Smooth muscle cell (in vitro differentiated cells): ENCODE results near the gene ARHGAP44. TPM values are rescaled to one million over a fixed set of nuclear protein-coding genes. Genes with fewer than 3 reads are reported as not detected.

Experiments
- DNase-seq: peaks from one replicate; lab custom pipeline; 2025; ENCODE audit not compliant: unreplicated experiment; lab: John Stamatoyannopoulos, UW
- H2AFZ ChIP-seq: fragments of 200-600 bp; sonication (generic); 2 replicates; pipeline ENCODE4 v1.6.0; 2016; ENCODE audit warnings: antibody characterized with exemption, low read depth, mild to moderate bottlenecking
- H3F3A ChIP-seq: fragments of 200-600 bp; sonication (generic); 2 replicates; pipeline ENCODE4 v1.6.0; 2017; ENCODE audit warnings: antibody characterized with exemption, low read depth
- H3K27ac ChIP-seq: fragments of 200-600 bp; sonication (generic); 2 replicates; pipeline ENCODE4 v1.5.1; 2016; ENCODE audit warnings: low read depth, mild to moderate bottlenecking
- H3K27me3 ChIP-seq: fragments of 200-600 bp; sonication (generic); 2 replicates; pipeline ENCODE4 v1.6.1; 2016; ENCODE audit warnings: low read depth, mild to moderate bottlenecking
- H3K36me3 ChIP-seq: fragments of 200-600 bp; sonication (generic); 2 replicates; pipeline ENCODE4 v1.5.1; 2016; ENCODE audit warnings: low read depth
- H3K4me1 ChIP-seq: fragments of 200-600 bp; sonication (generic); 2 replicates; pipeline ENCODE4 v1.5.1; 2016; ENCODE audit warnings: low read depth
- H3K4me2 ChIP-seq: fragments of 200-600 bp; sonication (generic); 2 replicates; pipeline ENCODE4 v1.6.0; 2016; ENCODE audit warnings: mild to moderate bottlenecking
- H3K4me3 ChIP-seq: fragments of 200-600 bp; sonication (generic); 2 replicates; pipeline ENCODE4 v1.5.1; 2016; ENCODE audit warnings: mild to moderate bottlenecking
- H3K79me2 ChIP-seq: fragments of 200-600 bp; sonication (generic); 2 replicates; pipeline ENCODE4 v1.6.0; 2016; ENCODE audit warnings: low read depth, mild to moderate bottlenecking
- H3K9ac ChIP-seq: fragments of 200-600 bp; sonication (generic); 2 replicates; pipeline ENCODE4 v1.6.0; 2016; ENCODE audit warnings: low read depth
- H3K9me3 ChIP-seq: fragments of 200-600 bp; sonication (generic); replicated peaks from 2 replicates; pipeline ENCODE4 v1.5.1; 2016; ENCODE audit warnings: low read depth
- H4K20me1 ChIP-seq: fragments of 200-600 bp; sonication (generic); 2 replicates; pipeline ENCODE4 v1.6.0; 2016; ENCODE audit warnings: low read depth
- CTCF ChIP-seq: fragments of 200-600 bp; sonication (generic); IDR thresholded peaks from 2 replicates; pipeline ENCODE4 v1.5.1; 2017; ENCODE audit warnings: borderline replicate concordance, mild to moderate bottlenecking, antibody characterized with exemption; ENCODE audit not compliant: insufficient read depth, poor library complexity, severe bottlenecking
- whole genome bisulfite sequencing: methylation state at CpG from one replicate; pipeline ENCODE4 v1.1.7; 2016; ENCODE audit warnings: low lambda C conversion rate; 5-methylcytosine and 5-hydroxymethylcytosine counted together
- polyA plus RNA-seq: library from polyadenylated mRNA; unstranded; fragments of >200 nt; fragmentation: Nextera tagmentation; extraction: Ambion mirVana; gene quantifications from 2 replicates; pipeline ENCODE4 v1.2.1, GENCODE V29; 2016
- total RNA-seq: library from RNA; depleted of rRNA; stranded (reverse); fragments of >200 nt; gene quantifications from 2 replicates; pipeline ENCODE4 v1.2.3, GENCODE V29; 2014

Gene ARHGAP44
- total and polyA plus RNA-seq, 2 experiments from 2014 or later: 1.3 to 2.0 TPM

GRCh38 chr17:13003927-13004326 is 214.6 kb downstream of the ARHGAP44 start:
- peaks cover 6% of the 10 kb centered on the region for H3F3A ChIP-seq
- H3K4me1 ChIP-seq: no peaks in the 10 kb centered on the region
- no peak for DNase-seq
- 93% methylated on average over 6 of the region's 6 CpGs for WGBS
- peaks cover 7% of the 10 kb centered on the region for H4K20me1 ChIP-seq
- H3K27me3 ChIP-seq: no peaks in the 10 kb centered on the region
- no peak overlapping the region for H3K9ac ChIP-seq
- no peak for TF ChIP-seq CTCF
- H3K36me3 ChIP-seq: peaks cover 12% of the 10 kb centered on the region
- H3K79me2 ChIP-seq: no peaks in the 10 kb centered on the region
- no peak overlapping the region for H3K4me3 ChIP-seq
- H3K9me3 ChIP-seq: no peaks in the 10 kb centered on the region
- no peak overlapping the region for H3K4me2 ChIP-seq
- no peak overlapping the region for H2AFZ ChIP-seq
- no peak overlapping the region for H3K27ac ChIP-seq

GRCh38 chr17:13004336-13004735 is 215.0 kb downstream of the ARHGAP44 start:
- Histone ChIP-seq H3K36me3 (peaks cover 12% of the 10 kb centered on the region), H3F3A (peaks cover 6% of the 10 kb centered on the region), H3K9me3 (no peaks in the 10 kb centered on the region), H3K4me2 (no peak overlapping the region), H3K27ac (no peak overlapping the region), H4K20me1 (peaks cover 7% of the 10 kb centered on the region), H3K27me3 (no peaks in the 10 kb centered on the region), H3K9ac (no peak overlapping the region), H3K4me1 (no peaks in the 10 kb centered on the region), H3K79me2 (no peaks in the 10 kb centered on the region), H3K4me3 (no peak overlapping the region), H2AFZ (no peak overlapping the region)
- no peak for TF ChIP-seq CTCF
- WGBS: 98% methylated on average over 4 of the region's 4 CpGs
- DNase-seq: no peak

GRCh38 chr17:13005530-13005929 is 216.2 kb downstream of the ARHGAP44 start:
- H3K9ac ChIP-seq: no peak overlapping the region
- no peaks in the 10 kb centered on the region for H3K79me2 ChIP-seq
- peaks cover 18% of the 10 kb centered on the region for H3K36me3 ChIP-seq
- H4K20me1 ChIP-seq: peaks cover 7% of the 10 kb centered on the region
- no peak overlapping the region for H3K27ac ChIP-seq
- WGBS: 92% methylated on average over 6 of the region's 6 CpGs
- H2AFZ ChIP-seq: no peak overlapping the region
- no peak overlapping the region for H3K4me3 ChIP-seq
- no peaks in the 10 kb centered on the region for H3K4me1 ChIP-seq
- DNase-seq: no peak
- TF ChIP-seq CTCF: no peak
- H3K27me3 ChIP-seq: no peaks in the 10 kb centered on the region
- no peak overlapping the region for H3K4me2 ChIP-seq
- peaks cover 6% of the 10 kb centered on the region for H3F3A ChIP-seq
- H3K9me3 ChIP-seq: no peaks in the 10 kb centered on the region

GRCh38 chr17:13008461-13008860 is 219.2 kb downstream of the ARHGAP44 start:
- H3K27ac ChIP-seq: no peak overlapping the region
- DNase-seq: no peak
- no peaks in the 10 kb centered on the region for H3K9me3 ChIP-seq
- H3K79me2 ChIP-seq: no peaks in the 10 kb centered on the region
- H3K4me2 ChIP-seq: no peak overlapping the region
- H3K27me3 ChIP-seq: no peaks in the 10 kb centered on the region
- H3K9ac ChIP-seq: no peak overlapping the region
- no peaks in the 10 kb centered on the region for H3K4me1 ChIP-seq
- peaks cover 15% of the 10 kb centered on the region for H3K36me3 ChIP-seq
- H3F3A ChIP-seq: peaks cover 6% of the 10 kb centered on the region
- H2AFZ ChIP-seq: no peak overlapping the region
- no peak for TF ChIP-seq CTCF
- H4K20me1 ChIP-seq: peaks cover under 1% of the 10 kb centered on the region
- 98% methylated on average over 8 of the region's 8 CpGs for WGBS
- no peak overlapping the region for H3K4me3 ChIP-seq
